ENCODE data around the gene DOK4. TPM values are rescaled to one million over a fixed set of nuclear protein-coding genes. Genes with fewer than 3 reads are reported as not detected.

DOK4 gene
- total RNA-seq, 2 experiments from 2014 or later, result 5.7 to 6.7 TPM

- no peak overlapping the region for H3K4me3 Mint-ChIP-seq
- POLR2A ChIA-PET, result no interaction called here
- intact Hi-C loops (cut with DNase I, micrococcal nuclease), result no loop called here
- no peaks in the 10 kb centered on the region for H3K36me3 Mint-ChIP-seq (ENCODE audit: low read depth)
- H3K4me1 Mint-ChIP-seq, result peaks cover 25% of the 10 kb centered on the region
- no peaks in the 10 kb centered on the region for H3K27me3 Mint-ChIP-seq
- H3K9me3 Mint-ChIP-seq (ENCODE audit: low read depth), result no peaks in the 10 kb centered on the region
- ATAC-seq (no peak), DNase-seq (no peak)
- CTCF ChIA-PET, result interaction anchor here (0.9 to 1.6 kb wide), 2 partner anchors 35 to 51 kb away, joined by 3 to 5 read pairs; no protein-coding TSS in a partner anchor
- no peak overlapping the region for H3K27ac Mint-ChIP-seq
These were observed 2.4 kb downstream of the DOK4 start for GRCh38 chr16:57483725-57484514.

GRCh38 chr16:57482845-57483545 lies 3.3 kb downstream of the DOK4 start:
- peaks cover 25% of the 10 kb centered on the region for H3K4me1 Mint-ChIP-seq
- ATAC-seq (no peak), DNase-seq (no peak)
- H3K36me3 Mint-ChIP-seq (ENCODE audit: low read depth), result no peaks in the 10 kb centered on the region
- ChIA-PET CTCF (interaction anchor here (0.7 to 2.0 kb wide), 5 partner anchors 9 to 52 kb away, joined by 3 to 5 read pairs (median 3); no protein-coding TSS in a partner anchor), POLR2A (no interaction called here)
- no peak overlapping the region for H3K27ac Mint-ChIP-seq
- intact Hi-C loops (cut with DNase I, micrococcal nuclease), result no loop called here
- H3K9me3 Mint-ChIP-seq (ENCODE audit: low read depth), result no peaks in the 10 kb centered on the region
- no peak overlapping the region for H3K4me3 Mint-ChIP-seq
- no peaks in the 10 kb centered on the region for H3K27me3 Mint-ChIP-seq

GRCh38 chr16:57481421-57481820 lies 4.9 kb downstream of the DOK4 start:
- ATAC-seq (no peak), DNase-seq (no peak)
- ChIA-PET CTCF (interaction anchor here (0.8 to 2.0 kb wide), 4 partner anchors 8 to 38 kb away, joined by 4 to 6 read pairs (median 5); no protein-coding TSS in a partner anchor), POLR2A (no interaction called here)
- Mint-ChIP-seq H3K4me3 (no peak overlapping the region), H3K36me3 (ENCODE audit: low read depth) (no peaks in the 10 kb centered on the region), H3K27me3 (no peaks in the 10 kb centered on the region), H3K9me3 (ENCODE audit: low read depth) (no peaks in the 10 kb centered on the region), H3K4me1 (peaks cover 15% of the 10 kb centered on the region), H3K27ac (no peak overlapping the region)
- intact Hi-C loops (cut with DNase I, micrococcal nuclease), result no loop called here

GRCh38 chr16:57480754-57481230 lies 5.5 kb downstream of the DOK4 start:
- ATAC-seq (no peak), DNase-seq (no peak)
- H3K4me3 Mint-ChIP-seq, result no peak overlapping the region
- no peaks in the 10 kb centered on the region for H3K27me3 Mint-ChIP-seq
- no peaks in the 10 kb centered on the region for H3K9me3 Mint-ChIP-seq (ENCODE audit: low read depth)
- no peak overlapping the region for H3K27ac Mint-ChIP-seq
- ChIA-PET CTCF (interaction anchor here (0.6 to 1.1 kb wide), 2 partner anchors 18 to 50 kb away, joined by 3 to 5 read pairs; no protein-coding TSS in a partner anchor), POLR2A (no interaction called here)
- peaks cover 18% of the 10 kb centered on the region for H3K4me1 Mint-ChIP-seq
- no peaks in the 10 kb centered on the region for H3K36me3 Mint-ChIP-seq (ENCODE audit: low read depth)
- intact Hi-C loops (cut with DNase I, micrococcal nuclease), result no loop called here

- Mint-ChIP-seq H3K4me1 (peaks cover 19% of the 10 kb centered on the region), H3K36me3 (ENCODE audit: low read depth) (no peaks in the 10 kb centered on the region), H3K9me3 (ENCODE audit: low read depth) (no peaks in the 10 kb centered on the region), H3K27me3 (no peaks in the 10 kb centered on the region), H3K27ac (no peak overlapping the region), H3K4me3 (no peak overlapping the region)
- ATAC-seq (no peak), DNase-seq (no peak)
- POLR2A ChIA-PET, result no interaction called here
- CTCF ChIA-PET, result interaction anchor here (0.6 to 1.3 kb wide), 5 partner anchors 15 to 196 kb away, joined by 3 to 4 read pairs (median 3); partner anchors contain the start of genes CIAPIN1 and COQ9
- intact Hi-C loops (cut with DNase I, micrococcal nuclease), result no loop called here
These were observed 6.1 kb downstream of the DOK4 start for GRCh38 chr16:57479976-57480753.

GRCh38 chr16:57479205-57479975 lies 6.9 kb downstream of the DOK4 start:
- DNase-seq, result no peak
- H3K9me3 Mint-ChIP-seq (ENCODE audit: low read depth), result no peaks in the 10 kb centered on the region
- H3K27ac Mint-ChIP-seq, result no peak overlapping the region
- H3K36me3 Mint-ChIP-seq (ENCODE audit: low read depth), result no peaks in the 10 kb centered on the region
- POLR2A ChIA-PET, result no interaction called here
- H3K4me1 Mint-ChIP-seq, result peaks cover 21% of the 10 kb centered on the region
- no peak overlapping the region for H3K4me3 Mint-ChIP-seq
- intact Hi-C loops (cut with DNase I, micrococcal nuclease), result no loop called here
- no peaks in the 10 kb centered on the region for H3K27me3 Mint-ChIP-seq
- no peak for ATAC-seq
- CTCF ChIA-PET, result interaction anchor here (0.6 to 1.3 kb wide), 5 partner anchors 10 to 197 kb away, joined by 3 to 4 read pairs (median 3); partner anchors contain the start of genes CIAPIN1 and COQ9

- Mint-ChIP-seq H3K4me3 (no peak overlapping the region), H3K27me3 (no peaks in the 10 kb centered on the region), H3K4me1 (peaks cover 19% of the 10 kb centered on the region), H3K36me3 (ENCODE audit: low read depth) (no peaks in the 10 kb centered on the region), H3K9me3 (ENCODE audit: low read depth) (no peaks in the 10 kb centered on the region), H3K27ac (no peak overlapping the region)
- intact Hi-C loops (cut with DNase I, micrococcal nuclease), result no loop called here
- ATAC-seq (no peak), DNase-seq (no peak)
- POLR2A ChIA-PET, result no interaction called here
- CTCF ChIA-PET, result interaction anchor here (0.6 to 1.3 kb wide), 3 partner anchors 10 to 61 kb away, joined by 3 to 4 read pairs (median 3); no protein-coding TSS in a partner anchor
These were observed 7.7 kb downstream of the DOK4 start for GRCh38 chr16:57478396-57479204.

GRCh38 chr16:57477531-57478202 lies 8.6 kb downstream of the DOK4 start:
- no peaks in the 10 kb centered on the region for H3K27me3 Mint-ChIP-seq
- DNase-seq (no peak), ATAC-seq (no peak)
- H3K4me3 Mint-ChIP-seq, result no peak overlapping the region
- H3K27ac Mint-ChIP-seq, result no peak overlapping the region
- peaks cover 19% of the 10 kb centered on the region for H3K4me1 Mint-ChIP-seq
- H3K36me3 Mint-ChIP-seq (ENCODE audit: low read depth), result no peaks in the 10 kb centered on the region
- CTCF ChIA-PET, result interaction anchor here (1.0 to 3.8 kb wide), 4 partner anchors 10 to 107 kb away, joined by 3 to 23 read pairs (median 7); no protein-coding TSS in a partner anchor
- intact Hi-C loops (cut with DNase I, micrococcal nuclease), result no loop called here
- no peaks in the 10 kb centered on the region for H3K9me3 Mint-ChIP-seq (ENCODE audit: low read depth)
- POLR2A ChIA-PET, result no interaction called here

- intact Hi-C loops (cut with DNase I, micrococcal nuclease), result loop anchor here (1.0 kb wide), 3 partner anchors 10 to 43 kb away; partner anchors contain the start of genes DOK4 (in 2 of the 2), CIAPIN1 (in 1 of the 2) and COQ9 (in 1 of the 2)
- POLR2A ChIA-PET, result interaction anchor here (0.5 to 1.1 kb wide), 2 partner anchors 42 to 331 kb away, joined by 4 read pairs; no protein-coding TSS in a partner anchor
- Mint-ChIP-seq H3K36me3 (ENCODE audit: low read depth) (no peaks in the 10 kb centered on the region), H3K27ac (peak overlapping the region; percentile 63), H3K27me3 (no peaks in the 10 kb centered on the region), H3K4me3 (no peak overlapping the region), H3K9me3 (ENCODE audit: low read depth) (no peaks in the 10 kb centered on the region), H3K4me1 (peaks cover 19% of the 10 kb centered on the region)
- ATAC-seq, result no peak
- CTCF ChIA-PET, result interaction anchor here (0.5 to 4.9 kb wide), 7 partner anchors 11 to 464 kb away, joined by 3 to 32 read pairs (median 5); partner anchors contain the start of gene POLR2C
- peak; percentile 31 for DNase-seq
These were observed 9.5 kb downstream of the DOK4 start for GRCh38 chr16:57476546-57477410.
